Activated effector memory CD4-positive, alpha-beta T cell treated with anti-CD3 and anti-CD28 coated beads, Interleukin-2, amount 50 U/mL, for 16 hours (primary cell): Measurements from ENCODE around the gene HIPK2.

Source experiments
- DNase-seq: peaks from one replicate; pipeline ENCODE4 v3.0.0-alpha.2; 2020

Gene HIPK2

GRCh38 chr7:139667377-139667776 lies 110.4 kb downstream of the HIPK2 start:
- DNase-seq, result no peak

GRCh38 chr7:139666501-139666900 lies 111.3 kb downstream of the HIPK2 start:
- no peak for DNase-seq

- no peak for DNase-seq
Observed at GRCh38 chr7:139664434-139664833, 113.4 kb downstream of the HIPK2 start.

GRCh38 chr7:139663608-139664177 lies 114.1 kb downstream of the HIPK2 start:
- no peak for DNase-seq

GRCh38 chr7:139661903-139662302 lies 115.9 kb downstream of the HIPK2 start:
- DNase-seq, result no peak

- DNase-seq, result no peak
Observed at GRCh38 chr7:139661043-139661440, 116.8 kb downstream of the HIPK2 start.

GRCh38 chr7:139660317-139661042 lies 117.3 kb downstream of the HIPK2 start:
- DNase-seq, result no peak

GRCh38 chr7:139659922-139660316 lies 117.9 kb downstream of the HIPK2 start:
- no peak for DNase-seq

GRCh38 chr7:139658908-139659675 lies 118.7 kb downstream of the HIPK2 start:
- no peak for DNase-seq

GRCh38 chr7:139658296-139658695 lies 119.5 kb downstream of the HIPK2 start:
- no peak for DNase-seq

GRCh38 chr7:139657725-139658124 lies 120.1 kb downstream of the HIPK2 start:
- no peak for DNase-seq

- no peak for DNase-seq
Observed at GRCh38 chr7:139656387-139656786, 121.4 kb downstream of the HIPK2 start.

- DNase-seq, result no peak
Observed at GRCh38 chr7:139655305-139655704, 122.5 kb downstream of the HIPK2 start.

- DNase-seq, result no peak
Observed at GRCh38 chr7:139654276-139655181, 123.3 kb downstream of the HIPK2 start.

GRCh38 chr7:139651914-139652313 lies 125.9 kb downstream of the HIPK2 start:
- DNase-seq, result no peak

- DNase-seq, result no peak
Observed at GRCh38 chr7:139651308-139651707, 126.5 kb downstream of the HIPK2 start.

GRCh38 chr7:139650429-139651100 lies 127.2 kb downstream of the HIPK2 start:
- DNase-seq, result no peak

GRCh38 chr7:139648941-139649425 lies 128.8 kb downstream of the HIPK2 start:
- no peak for DNase-seq

GRCh38 chr7:139648391-139648861 lies 129.4 kb downstream of the HIPK2 start:
- DNase-seq, result no peak

- no peak for DNase-seq
Observed at GRCh38 chr7:139647814-139648390, 129.9 kb downstream of the HIPK2 start.

GRCh38 chr7:139647085-139647484 lies 130.7 kb downstream of the HIPK2 start:
- no peak for DNase-seq

- DNase-seq, result no peak
Observed at GRCh38 chr7:139646566-139646965, 131.2 kb downstream of the HIPK2 start.
